ENCODE results near the gene MS4A10.

DNA sequence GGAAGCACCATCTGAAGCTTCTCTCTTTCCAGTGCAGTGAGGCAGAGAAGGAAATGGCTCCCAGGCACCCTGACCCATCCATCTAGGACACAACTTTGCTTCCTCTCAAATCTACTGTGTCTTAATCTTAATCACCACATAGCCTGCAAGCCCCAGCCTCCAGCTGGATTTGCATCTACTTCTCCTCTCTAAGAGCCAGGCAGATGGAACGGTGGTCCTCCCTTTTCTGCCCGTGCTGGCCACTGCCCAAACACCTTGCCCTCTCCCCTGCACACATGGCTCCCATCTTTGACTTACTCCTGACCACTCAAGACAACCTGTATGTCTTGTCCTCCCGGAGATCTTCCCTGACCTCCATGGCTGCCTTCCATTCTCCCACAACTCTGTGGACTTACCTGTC, 7.4 kb downstream of the MS4A10 start:
- TF ChIP-seq CTCF (IDR thresholded peaks at IDR 0.05) (no peak), POLR2AphosphoS5 (IDR thresholded peaks at IDR 0.05) (no peak)

Data from sigmoid colon (tissue), 4 donors.